BE2C (cell line): ENCODE measurements around the gene OTP.

Source experiments
- DNase-seq: peaks from one replicate; pipeline ENCODE4 v3.0.0-alpha.2; 2020
- H3K27me3 ChIP-seq: fragments of 250-450 bp; sonication (Bioruptor Pico); 2 replicates; pipeline ENCODE4 v1.5.1; 2020; ENCODE audit warnings: mild to moderate bottlenecking
- H3K36me3 ChIP-seq: fragments of 250-450 bp; sonication (Bioruptor Pico); 2 replicates; pipeline ENCODE4 v1.5.1; 2020; ENCODE audit warnings: mild to moderate bottlenecking
- H3K4me1 ChIP-seq: fragments of 250-450 bp; sonication (Bioruptor Pico); 2 replicates; pipeline ENCODE4 v1.5.1; 2020
- H3K4me3 ChIP-seq: 2 replicates; pipeline ENCODE4 v1.5.1; 2011; ENCODE audit warnings: low read depth, low read length
- H3K9me3 ChIP-seq: fragments of 250-450 bp; sonication (Bioruptor Pico); 2 replicates; pipeline ENCODE4 v1.5.1; 2020
- TF ChIP-seq, protein P1 (sequence below): IDR thresholded peaks from 2 replicates; pipeline ENCODE4 v1.5.1; 2012; ENCODE audit warnings: mild to moderate bottlenecking, low read depth, low read length

The OTP gene

DNA sequence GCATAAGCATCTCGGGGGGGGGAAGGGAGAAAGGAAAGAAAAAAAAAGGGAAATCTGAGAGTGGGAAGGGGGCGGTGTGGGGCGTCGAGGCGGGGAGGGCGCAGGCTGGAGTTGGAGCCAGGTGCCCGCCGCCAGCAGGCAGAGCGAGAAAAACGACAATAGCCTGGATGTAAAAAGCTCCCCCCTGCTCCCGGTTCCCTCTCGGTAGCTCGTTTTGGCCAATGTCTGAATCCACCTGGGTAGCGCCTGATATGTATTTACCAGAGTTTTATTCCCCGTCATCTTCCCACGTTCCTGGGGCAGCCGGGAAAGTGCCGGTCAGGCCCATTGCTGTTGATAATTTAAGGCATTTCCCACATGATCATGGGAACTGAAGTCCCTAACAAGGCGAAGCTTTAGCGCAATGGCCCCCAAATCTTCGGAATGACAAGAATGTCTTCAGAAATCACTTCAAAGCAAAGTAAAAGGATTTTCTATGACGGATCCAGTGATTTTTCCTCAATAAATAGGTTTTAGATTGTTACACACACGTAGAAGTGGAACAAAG lies 3.0 kb upstream of the OTP start:
- TF ChIP-seq, protein P1, sequence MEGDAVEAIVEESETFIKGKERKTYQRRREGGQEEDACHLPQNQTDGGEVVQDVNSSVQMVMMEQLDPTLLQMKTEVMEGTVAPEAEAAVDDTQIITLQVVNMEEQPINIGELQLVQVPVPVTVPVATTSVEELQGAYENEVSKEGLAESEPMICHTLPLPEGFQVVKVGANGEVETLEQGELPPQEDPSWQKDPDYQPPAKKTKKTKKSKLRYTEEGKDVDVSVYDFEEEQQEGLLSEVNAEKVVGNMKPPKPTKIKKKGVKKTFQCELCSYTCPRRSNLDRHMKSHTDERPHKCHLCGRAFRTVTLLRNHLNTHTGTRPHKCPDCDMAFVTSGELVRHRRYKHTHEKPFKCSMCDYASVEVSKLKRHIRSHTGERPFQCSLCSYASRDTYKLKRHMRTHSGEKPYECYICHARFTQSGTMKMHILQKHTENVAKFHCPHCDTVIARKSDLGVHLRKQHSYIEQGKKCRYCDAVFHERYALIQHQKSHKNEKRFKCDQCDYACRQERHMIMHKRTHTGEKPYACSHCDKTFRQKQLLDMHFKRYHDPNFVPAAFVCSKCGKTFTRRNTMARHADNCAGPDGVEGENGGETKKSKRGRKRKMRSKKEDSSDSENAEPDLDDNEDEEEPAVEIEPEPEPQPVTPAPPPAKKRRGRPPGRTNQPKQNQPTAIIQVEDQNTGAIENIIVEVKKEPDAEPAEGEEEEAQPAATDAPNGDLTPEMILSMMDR = no peak
- Histone ChIP-seq H3K4me3 (no peak overlapping the region), H3K36me3 (no peaks in the 10 kb centered on the region), H3K9me3 (no peaks in the 10 kb centered on the region), H3K27me3 (peaks cover 98% of the 10 kb centered on the region), H3K4me1 (no peaks in the 10 kb centered on the region; the same call in 1 of the 2 replicates)
- no peak for DNase-seq

DNA sequence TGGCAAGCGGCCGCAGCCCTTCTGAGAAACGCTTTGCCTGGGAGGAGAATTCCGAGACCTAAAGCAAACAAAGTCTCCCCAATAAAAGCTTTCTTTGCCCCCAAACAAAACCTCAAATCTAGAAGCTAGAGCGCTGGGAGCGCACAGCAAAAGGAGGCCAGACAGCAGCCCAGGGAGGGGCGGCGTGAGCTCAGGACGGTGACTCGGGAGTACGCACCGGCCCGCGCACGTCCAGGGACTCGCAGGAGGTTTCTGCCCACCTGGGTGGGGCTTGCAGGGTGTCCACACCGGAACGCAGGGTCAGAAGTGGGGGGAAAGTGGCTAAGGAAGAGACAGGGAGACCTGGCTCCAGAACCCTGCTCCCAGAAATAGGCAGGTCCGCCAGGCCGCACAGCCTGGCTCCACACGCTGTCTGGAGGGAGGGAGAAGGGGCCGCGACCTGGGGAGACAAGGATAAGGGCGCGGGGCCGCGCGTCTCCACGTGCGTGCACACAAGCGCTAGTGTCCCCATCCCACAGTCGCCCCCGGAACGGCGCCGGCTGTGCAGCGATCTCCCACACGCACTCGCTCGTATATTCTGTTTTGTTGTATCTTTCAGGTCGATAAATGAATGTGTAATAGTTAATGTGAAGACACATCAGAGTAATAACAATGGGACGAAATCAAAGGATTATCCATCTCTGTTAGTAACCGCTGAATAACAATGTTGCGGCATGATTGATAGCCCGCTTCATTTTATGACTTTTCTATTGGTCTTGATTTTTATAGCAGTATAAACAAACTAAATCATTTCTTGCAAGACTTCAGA lies 2.3 kb upstream of the OTP start:
- H3K27me3 ChIP-seq = peaks cover 98% of the 10 kb centered on the region
- peak overlapping the region; percentile 19 for H3K4me3 ChIP-seq
- H3K4me1 ChIP-seq = no peaks in the 10 kb centered on the region; the same call in 1 of the 2 replicates
- no peak for DNase-seq
- H3K9me3 ChIP-seq = no peaks in the 10 kb centered on the region
- H3K36me3 ChIP-seq = no peaks in the 10 kb centered on the region
- TF ChIP-seq, protein P1 = no peak

DNA sequence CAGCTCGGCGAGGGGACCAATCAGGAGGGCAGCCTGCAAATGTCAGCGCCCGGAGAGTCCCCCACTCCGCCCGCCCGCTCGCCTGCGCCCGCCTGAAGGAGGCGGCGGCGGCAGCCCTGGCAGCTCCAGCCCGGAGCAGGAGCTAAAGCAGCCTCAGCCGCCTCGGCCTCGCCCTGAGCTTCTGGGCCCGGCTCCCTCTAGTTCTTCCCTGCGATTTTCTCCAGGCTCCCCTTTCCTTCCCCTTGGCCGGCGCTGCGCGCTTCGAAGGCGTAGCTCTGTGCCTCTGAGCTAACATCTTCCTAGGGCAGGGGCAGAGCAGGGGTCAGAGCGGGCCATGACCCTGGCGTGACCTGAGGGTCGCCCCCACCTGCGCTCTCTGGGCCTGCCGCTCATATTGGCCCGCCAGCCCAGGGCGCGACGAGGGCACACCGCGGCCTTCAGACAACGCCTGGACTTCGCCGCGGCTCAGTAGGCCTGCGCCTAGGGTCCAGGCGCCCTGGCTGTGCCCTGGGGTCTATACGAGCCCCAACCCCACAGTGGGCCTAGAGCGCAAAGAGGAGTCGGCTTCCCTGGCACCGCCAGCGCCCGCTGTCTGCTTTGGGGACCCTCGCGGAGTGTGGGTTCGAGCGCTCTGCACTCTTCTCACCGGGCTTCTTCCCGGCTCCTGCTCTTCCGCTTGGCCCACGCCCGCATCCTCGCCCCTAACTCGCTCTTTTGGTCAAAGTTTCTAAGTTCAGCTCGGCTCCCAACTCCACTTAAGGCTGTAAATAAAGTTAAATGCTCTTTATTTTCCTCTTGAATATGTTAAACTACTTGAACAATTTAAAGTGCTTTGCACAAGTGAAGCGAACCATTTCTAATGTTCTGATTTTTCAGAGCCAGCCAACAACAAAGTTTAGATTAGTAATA lies 504 bp upstream of the OTP start:
- peak overlapping the region; percentile 8; the same call in 1 of the 2 replicates for H3K4me3 ChIP-seq
- no peaks in the 10 kb centered on the region; the same call in 1 of the 2 replicates for H3K4me1 ChIP-seq
- no peaks in the 10 kb centered on the region for H3K9me3 ChIP-seq
- H3K36me3 ChIP-seq = no peaks in the 10 kb centered on the region
- TF ChIP-seq, protein P1 = no peak
- peak; percentile 69 for DNase-seq
- peaks cover 100% of the 10 kb centered on the region for H3K27me3 ChIP-seq

DNA sequence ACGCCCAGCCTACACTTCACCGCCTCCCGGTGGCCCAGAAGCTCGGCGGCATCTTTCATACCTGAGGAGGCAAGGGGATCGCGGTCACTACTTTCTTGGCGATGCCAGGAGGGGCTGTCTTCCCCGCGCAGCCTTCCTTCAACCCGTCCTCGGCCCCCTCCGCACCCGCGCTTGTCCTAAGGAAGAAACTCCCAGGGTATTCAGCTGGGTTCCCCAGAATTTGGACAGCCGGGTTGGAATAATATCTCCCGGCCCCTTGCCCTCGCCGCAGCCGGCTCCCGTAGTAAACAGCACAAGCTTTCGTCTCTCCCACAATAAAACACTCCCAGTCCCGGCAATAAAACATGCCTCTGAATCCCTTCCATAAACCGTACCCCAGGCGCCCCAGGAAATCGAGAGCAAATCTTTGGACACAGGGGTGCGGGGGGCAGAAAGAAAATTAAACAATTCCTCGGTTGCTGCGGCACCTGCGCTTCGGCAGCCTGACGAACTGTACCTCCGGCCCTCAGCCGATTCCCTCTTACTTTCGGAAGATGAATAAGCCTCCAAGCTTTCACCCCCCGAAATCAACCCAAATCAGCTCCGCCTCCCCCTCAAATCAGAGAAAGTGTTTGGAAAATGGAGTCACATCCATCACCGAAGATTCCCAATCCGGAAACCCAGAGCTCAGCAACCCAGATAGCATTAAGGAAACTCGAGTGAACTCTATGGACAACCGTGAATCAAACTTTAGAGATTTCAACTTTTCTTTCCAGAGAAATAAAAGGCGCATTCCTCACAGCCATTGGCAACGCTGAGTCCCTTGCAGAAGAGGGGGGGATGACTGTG lies 1.1 kb downstream of the OTP start:
- no peaks in the 10 kb centered on the region; the same call in 1 of the 2 replicates for H3K4me1 ChIP-seq
- no peak overlapping the region for H3K4me3 ChIP-seq
- DNase-seq = no peak

DNA sequence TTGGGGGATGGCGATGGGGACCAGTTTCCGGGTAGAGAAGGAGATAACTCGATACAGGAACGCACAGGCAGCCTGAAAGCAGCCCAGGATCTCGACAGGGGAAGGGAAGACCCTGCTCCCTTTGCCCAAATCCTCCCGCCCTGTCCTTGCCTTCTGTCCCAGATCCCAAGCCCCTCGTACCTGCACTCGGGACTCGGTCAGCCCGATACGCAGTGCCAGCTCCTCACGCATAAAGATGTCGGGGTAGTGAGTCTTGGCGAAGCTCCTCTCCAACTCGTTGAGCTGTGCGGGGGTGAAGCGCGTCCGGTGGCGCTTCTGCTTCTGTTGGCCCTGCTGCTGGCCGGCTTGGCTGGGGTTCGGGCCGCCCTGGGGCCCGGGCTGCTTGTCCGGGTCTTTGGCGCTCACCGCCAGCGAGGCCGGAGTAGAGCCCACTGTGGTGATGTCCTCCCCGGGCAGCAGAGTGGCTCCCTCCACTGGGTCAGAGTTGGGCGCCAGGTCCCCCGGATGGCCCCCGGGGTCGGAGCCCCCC lies 1.8 kb downstream of the OTP start:
- H3K36me3 ChIP-seq = no peaks in the 10 kb centered on the region
- no peak for DNase-seq
- H3K27me3 ChIP-seq = peaks cover 100% of the 10 kb centered on the region

More for the DNA sequence above, 1.1 kb downstream of the OTP start:
- H3K36me3 ChIP-seq = no peaks in the 10 kb centered on the region
- H3K9me3 ChIP-seq = no peaks in the 10 kb centered on the region
- peaks cover 100% of the 10 kb centered on the region for H3K27me3 ChIP-seq
- TF ChIP-seq, protein P1 = no peak

More for the DNA sequence above, 1.8 kb downstream of the OTP start:
- TF ChIP-seq, protein P1 = no peak
- Histone ChIP-seq H3K9me3 (no peaks in the 10 kb centered on the region), H3K4me1 (no peaks in the 10 kb centered on the region; the same call in 1 of the 2 replicates), H3K4me3 (no peak overlapping the region)
